MV-4-11 (cell line): ENCODE data around the gene TMEM232.

Experiments used
- DNase-seq: peaks from one replicate; lab custom pipeline; 2025; lab: John Stamatoyannopoulos, UW

TMEM232 gene

GRCh38 chr5:110401881-110402280 is 324.6 kb downstream of the TMEM232 start:
- peak; percentile 88 for DNase-seq

- DNase-seq: no peak
Measured at GRCh38 chr5:110398951-110399350, 327.5 kb downstream of the TMEM232 start.

- no peak for DNase-seq
Measured at GRCh38 chr5:110397281-110397680, 329.2 kb downstream of the TMEM232 start.

GRCh38 chr5:110386782-110387181 is 339.7 kb downstream of the TMEM232 start:
- DNase-seq: no peak

- no peak for DNase-seq
Measured at GRCh38 chr5:110383231-110383630, 343.2 kb downstream of the TMEM232 start.

- DNase-seq: peak; percentile 18
Measured at GRCh38 chr5:110377943-110378342, 348.5 kb downstream of the TMEM232 start.

GRCh38 chr5:110377361-110377760 is 349.1 kb downstream of the TMEM232 start:
- peak; percentile 8 for DNase-seq

- no peak for DNase-seq
Measured at GRCh38 chr5:110376281-110376951, 350.1 kb downstream of the TMEM232 start.

GRCh38 chr5:110371725-110372041 is 354.8 kb downstream of the TMEM232 start:
- peak; percentile 96 for DNase-seq

GRCh38 chr5:110371011-110371724 is 355.3 kb downstream of the TMEM232 start:
- DNase-seq: no peak
